BJ (cell line): ENCODE measurements around the gene ANKH. TPM values are rescaled to one million over a fixed set of nuclear protein-coding genes. Genes with fewer than 3 reads are reported as not detected.
"Not testable (repeated sequence)": the region's sequence is repeated elsewhere in the genome, so short reads cannot be mapped to it uniquely, and the experiment has no call there.

Experiments
- CTCF ChIA-PET: fragments of 350-600 bp; formaldehyde crosslinking; extraction: SDS; loops from one replicate; lab custom pipeline; 2021; ENCODE audit warnings: antibody characterized with exemption, inconsistent platforms; lab: Yijun Ruan, JAX
- POLR2A ChIA-PET: fragments of 300-600 bp; sonication (Branson Sonifier 250); formaldehyde crosslinking; extraction: SDS; loops from one replicate; lab custom pipeline; 2021; ENCODE audit warnings: antibody characterized with exemption; lab: Charles Lee
- DNase-seq: peaks from one replicate; pipeline ENCODE4 v3.0.0-alpha.2; 2011; ENCODE audit warnings: low read depth
- H3K27me3 ChIP-seq: 2 replicates; pipeline ENCODE4 v1.6.0; 2011; ENCODE audit warnings: low read length; ENCODE audit not compliant: control insufficient read depth, insufficient read depth
- H3K36me3 ChIP-seq: 2 replicates; pipeline ENCODE4 v1.5.1; 2011; ENCODE audit warnings: low read length; ENCODE audit not compliant: control insufficient read depth, insufficient read depth
- H3K4me3 ChIP-seq: 2 replicates; pipeline ENCODE4 v1.5.1; 2011; ENCODE audit warnings: low read depth, mild to moderate bottlenecking, control low read depth, low read length
- polyA plus RNA-seq: library from polyadenylated mRNA; depleted of rRNA; stranded (reverse); fragments of >200 nt; gene quantifications from 2 replicates; pipeline ENCODE4 v1.2.3, GENCODE V29; 2011
- TF ChIP-seq, protein P1 (sequence below): IDR thresholded peaks from 2 replicates; pipeline ENCODE4 v1.5.1; 2011; ENCODE audit warnings: low read depth, mild to moderate bottlenecking, control low read depth, inconsistent platforms, low read length, moderate library complexity; ENCODE audit not compliant: insufficient read depth

Gene ANKH
- polyA plus RNA-seq, 1 experiment = 65.3 TPM

DNA sequence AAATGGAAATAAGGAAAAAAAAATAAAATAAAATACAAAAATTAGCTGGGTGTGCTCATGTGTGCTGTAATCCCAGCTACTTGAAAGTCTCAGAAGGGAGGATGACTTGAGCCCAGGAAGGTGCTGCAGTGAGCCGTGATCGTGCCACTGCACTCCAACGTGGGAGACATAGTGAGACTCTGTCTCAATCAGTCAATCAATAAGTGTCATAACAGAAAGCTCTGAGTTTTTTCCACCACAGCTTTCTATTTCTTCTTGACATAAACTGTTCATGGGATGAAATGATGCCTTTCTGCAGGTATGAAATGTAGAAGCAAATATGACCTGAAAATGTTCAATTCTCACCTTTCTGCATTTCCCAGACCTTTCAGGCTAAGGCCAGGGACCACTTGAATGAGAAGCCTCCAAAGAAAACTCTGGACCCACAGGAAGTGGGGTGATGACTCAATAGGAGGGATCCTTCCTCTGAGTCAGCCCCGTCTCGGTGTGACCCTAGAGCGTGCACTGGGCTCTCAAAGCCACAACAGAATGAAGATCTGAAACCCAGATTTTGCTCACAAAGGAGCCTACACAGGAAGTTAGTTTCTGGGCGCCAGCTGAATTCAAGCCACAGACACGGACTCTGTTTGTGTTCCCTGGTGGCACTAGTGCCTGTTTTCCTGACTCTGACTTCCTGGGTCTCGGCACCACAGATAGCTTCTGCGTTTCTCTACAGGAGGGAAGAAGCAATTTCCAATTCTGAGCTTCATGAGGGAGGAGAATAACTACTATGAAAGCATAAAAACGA is 62.0 kb downstream of the ANKH start:
- DNase-seq = peak; percentile 80
- no peaks in the 10 kb centered on the region for H3K27me3 ChIP-seq
- ChIA-PET CTCF (interaction anchor here (0.5 to 0.8 kb wide), 2 partner anchors 62 to 76 kb away, joined by 3 to 4 read pairs; no protein-coding TSS in a partner anchor), POLR2A (interaction anchor here (0.6 kb wide), 1 partner anchor 141 kb away, joined by 7 read pairs; no protein-coding TSS in a partner anchor)
- no peaks in the 10 kb centered on the region for H3K36me3 ChIP-seq
- H3K4me3 ChIP-seq = no peak overlapping the region
- TF ChIP-seq, protein P1, sequence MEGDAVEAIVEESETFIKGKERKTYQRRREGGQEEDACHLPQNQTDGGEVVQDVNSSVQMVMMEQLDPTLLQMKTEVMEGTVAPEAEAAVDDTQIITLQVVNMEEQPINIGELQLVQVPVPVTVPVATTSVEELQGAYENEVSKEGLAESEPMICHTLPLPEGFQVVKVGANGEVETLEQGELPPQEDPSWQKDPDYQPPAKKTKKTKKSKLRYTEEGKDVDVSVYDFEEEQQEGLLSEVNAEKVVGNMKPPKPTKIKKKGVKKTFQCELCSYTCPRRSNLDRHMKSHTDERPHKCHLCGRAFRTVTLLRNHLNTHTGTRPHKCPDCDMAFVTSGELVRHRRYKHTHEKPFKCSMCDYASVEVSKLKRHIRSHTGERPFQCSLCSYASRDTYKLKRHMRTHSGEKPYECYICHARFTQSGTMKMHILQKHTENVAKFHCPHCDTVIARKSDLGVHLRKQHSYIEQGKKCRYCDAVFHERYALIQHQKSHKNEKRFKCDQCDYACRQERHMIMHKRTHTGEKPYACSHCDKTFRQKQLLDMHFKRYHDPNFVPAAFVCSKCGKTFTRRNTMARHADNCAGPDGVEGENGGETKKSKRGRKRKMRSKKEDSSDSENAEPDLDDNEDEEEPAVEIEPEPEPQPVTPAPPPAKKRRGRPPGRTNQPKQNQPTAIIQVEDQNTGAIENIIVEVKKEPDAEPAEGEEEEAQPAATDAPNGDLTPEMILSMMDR = no peak

DNA sequence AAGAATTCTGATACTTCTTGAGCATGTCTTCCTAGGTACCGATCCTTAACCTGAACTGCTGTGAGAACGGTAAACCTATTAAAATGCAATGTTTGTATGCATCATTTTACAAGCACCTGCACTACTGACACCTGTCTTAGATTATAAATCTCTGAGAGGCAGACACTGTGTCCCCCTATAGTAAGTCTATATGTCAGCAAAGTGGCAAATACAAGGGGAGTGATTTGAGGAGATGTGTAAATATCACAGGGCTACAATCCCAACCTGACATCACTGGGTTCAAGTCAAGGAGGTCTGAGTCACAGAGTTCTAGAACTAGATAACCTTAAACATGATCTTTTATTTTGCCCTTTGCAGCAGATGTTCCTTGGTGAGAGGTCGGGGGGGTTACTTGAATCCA is 64.1 kb downstream of the ANKH start:
- Histone ChIP-seq H3K36me3 (no peaks in the 10 kb centered on the region), H3K4me3 (no peak overlapping the region), H3K27me3 (no peaks in the 10 kb centered on the region)
- CTCF ChIA-PET = no interaction called here
- DNase-seq = no peak
- POLR2A ChIA-PET = no interaction called here
- TF ChIP-seq, protein P1 = no peak

DNA sequence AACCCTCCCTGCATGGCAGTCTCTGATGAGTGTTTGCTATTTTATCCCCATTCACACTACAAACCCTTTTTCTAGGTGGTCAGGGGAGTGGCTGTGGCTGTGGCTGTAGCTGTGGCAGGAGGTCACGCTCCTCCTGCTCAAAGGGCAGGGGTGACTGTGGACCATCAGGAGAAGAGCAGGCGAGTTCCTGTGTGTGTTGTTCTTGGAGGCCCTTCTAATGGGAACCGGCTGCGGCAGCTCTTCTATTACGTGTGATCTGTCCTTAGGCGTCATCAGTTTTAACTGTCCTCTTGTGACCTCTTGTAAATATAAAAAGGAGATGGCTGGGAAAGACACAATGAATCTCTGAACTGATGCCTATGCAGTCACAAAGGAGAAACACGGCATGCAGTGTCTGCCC is 65.1 kb downstream of the ANKH start:
- H3K36me3 ChIP-seq = no peaks in the 10 kb centered on the region
- no peaks in the 10 kb centered on the region for H3K27me3 ChIP-seq
- POLR2A ChIA-PET = no interaction called here
- CTCF ChIA-PET = no interaction called here
- H3K4me3 ChIP-seq = no peak overlapping the region
- TF ChIP-seq, protein P1 = no peak
- DNase-seq = peak; percentile 97

DNA sequence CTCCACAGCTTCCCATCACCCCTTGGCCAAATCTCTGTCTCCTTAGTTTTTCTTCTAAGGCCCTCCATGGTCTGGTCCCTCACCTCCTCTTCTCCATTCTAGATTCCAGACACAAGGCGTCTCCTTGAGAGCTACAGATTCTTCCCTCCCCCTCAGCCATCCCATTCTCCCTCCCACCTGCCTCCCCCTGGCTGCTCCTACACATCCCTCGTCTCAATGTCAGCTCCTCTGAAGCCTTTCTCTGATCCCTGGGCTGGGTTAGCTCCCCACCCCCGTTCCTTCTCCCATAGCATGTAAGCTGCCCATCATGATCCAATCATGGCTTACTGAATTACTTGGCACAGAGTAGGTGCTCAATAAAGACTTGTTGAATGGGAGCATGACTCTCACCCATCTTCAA is 69.0 kb downstream of the ANKH start:
- no peak overlapping the region for H3K4me3 ChIP-seq
- no peaks in the 10 kb centered on the region for H3K36me3 ChIP-seq
- DNase-seq = no peak
- H3K27me3 ChIP-seq = no peaks in the 10 kb centered on the region
- ChIA-PET POLR2A (no interaction called here), CTCF (interaction anchor here (0.8 kb wide), 1 partner anchor 11 kb away, joined by 5 read pairs; no protein-coding TSS in a partner anchor)
- TF ChIP-seq, protein P1 = no peak

DNA sequence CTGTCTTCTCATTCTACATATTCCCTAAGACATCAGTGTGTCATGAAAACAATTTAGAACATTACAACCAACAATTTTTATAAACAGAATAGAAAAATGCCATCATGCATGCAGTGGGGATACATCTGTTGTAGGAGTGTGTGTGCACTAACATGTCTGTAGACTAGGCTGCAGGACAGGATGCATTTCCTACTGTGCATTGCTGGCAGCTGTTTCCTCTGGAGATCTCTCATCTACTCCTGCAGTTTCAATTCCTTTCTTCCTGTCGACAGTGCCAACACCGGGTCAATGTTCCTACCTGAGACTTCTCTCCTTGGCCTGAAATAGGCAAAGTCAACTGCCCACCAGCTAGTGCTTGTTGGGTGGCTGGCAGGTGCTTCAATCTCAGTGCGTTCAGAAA is 69.8 kb downstream of the ANKH start:
- TF ChIP-seq, protein P1 = no peak
- ChIA-PET POLR2A (no interaction called here), CTCF (no interaction called here)
- Histone ChIP-seq H3K4me3 (no peak overlapping the region), H3K27me3 (no peaks in the 10 kb centered on the region), H3K36me3 (no peaks in the 10 kb centered on the region)
- DNase-seq = no peak

DNA sequence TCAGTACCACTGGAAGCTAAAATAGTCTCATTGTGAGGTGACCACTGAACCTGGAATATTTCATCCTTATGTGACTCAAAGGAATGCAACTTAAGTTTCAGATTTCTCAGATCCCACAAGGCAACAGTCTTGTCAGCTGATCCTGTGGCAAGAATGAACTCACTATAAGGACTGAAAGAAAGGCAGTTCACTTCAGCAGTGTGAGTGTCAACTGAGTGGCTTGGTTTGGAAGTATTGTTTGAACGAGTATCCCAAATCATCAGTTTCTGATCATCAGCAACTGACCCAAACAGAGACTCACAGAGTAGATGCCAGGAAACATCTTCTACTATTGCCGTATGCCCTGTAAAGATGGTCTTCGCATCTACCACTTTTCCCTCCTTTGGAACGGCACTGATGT is 74.2 kb downstream of the ANKH start:
- CTCF ChIA-PET, POLR2A ChIA-PET, DNase-seq, H3K36me3 ChIP-seq, H3K4me3 ChIP-seq, H3K27me3 ChIP-seq: not testable (repeated sequence)
